ENCODE data around the gene MARK4.

DNA sequence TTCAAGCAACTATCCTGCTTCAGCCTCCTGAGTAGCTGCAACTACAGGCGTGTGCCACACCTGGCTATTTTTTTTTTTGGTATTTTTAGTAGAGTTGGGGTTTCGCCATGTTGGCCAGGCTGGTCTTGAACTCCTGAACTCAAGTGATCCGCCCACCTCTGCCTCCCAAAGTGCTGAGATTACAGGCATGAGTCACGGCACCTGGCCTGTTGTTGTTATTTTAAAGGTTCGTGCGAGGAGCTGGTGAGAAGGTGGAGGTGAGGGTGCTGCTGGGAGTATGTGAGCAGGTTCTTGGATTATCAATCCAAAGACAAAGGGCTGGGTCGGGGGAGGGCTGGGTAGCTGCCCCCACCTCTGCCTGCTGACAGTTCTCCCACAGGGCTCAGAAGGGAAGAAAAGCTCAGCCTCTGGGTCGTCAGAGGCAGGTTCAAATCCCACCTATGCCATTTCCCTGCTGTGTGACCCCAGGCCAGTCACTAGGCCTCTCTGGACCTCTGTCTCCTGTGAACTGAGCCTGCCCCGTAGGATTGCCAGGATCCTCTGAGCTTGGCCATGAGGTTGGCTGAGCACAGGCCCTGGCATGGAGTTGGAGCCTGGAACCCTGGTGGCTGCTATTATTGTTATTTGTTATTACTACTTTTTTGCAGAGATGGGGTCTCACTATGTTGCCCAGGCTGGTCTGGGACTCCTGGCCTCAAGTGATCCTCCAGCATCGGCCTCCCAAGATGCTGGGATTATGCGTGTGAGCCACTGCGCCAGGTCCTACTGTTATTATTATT, 70.1 kb downstream of the MARK4 start:
- no peak for TF ChIP-seq ZBTB7A (IDR thresholded peaks at IDR 0.05; ENCODE audit: low read depth)
- TF ChIP-seq EP300 (IDR thresholded peaks at IDR 0.05; ENCODE audit: borderline replicate concordance), result no peak
- TF ChIP-seq RAD21 (IDR thresholded peaks at IDR 0.05; ENCODE audit: low read depth), result no peak
- TF ChIP-seq, protein P1, sequence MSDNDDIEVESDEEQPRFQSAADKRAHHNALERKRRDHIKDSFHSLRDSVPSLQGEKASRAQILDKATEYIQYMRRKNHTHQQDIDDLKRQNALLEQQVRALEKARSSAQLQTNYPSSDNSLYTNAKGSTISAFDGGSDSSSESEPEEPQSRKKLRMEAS (IDR thresholded peaks at IDR 0.05), result no peak
- no peak for TF ChIP-seq EGR1 (IDR thresholded peaks at IDR 0.05)
- no peak for TF ChIP-seq FOXM1 (IDR thresholded peaks at IDR 0.05; ENCODE audit: borderline replicate concordance, low read depth)
- no peak for TF ChIP-seq TAF1 (IDR thresholded peaks at IDR 0.05; ENCODE audit: low read depth)
- TF ChIP-seq, protein P2, sequence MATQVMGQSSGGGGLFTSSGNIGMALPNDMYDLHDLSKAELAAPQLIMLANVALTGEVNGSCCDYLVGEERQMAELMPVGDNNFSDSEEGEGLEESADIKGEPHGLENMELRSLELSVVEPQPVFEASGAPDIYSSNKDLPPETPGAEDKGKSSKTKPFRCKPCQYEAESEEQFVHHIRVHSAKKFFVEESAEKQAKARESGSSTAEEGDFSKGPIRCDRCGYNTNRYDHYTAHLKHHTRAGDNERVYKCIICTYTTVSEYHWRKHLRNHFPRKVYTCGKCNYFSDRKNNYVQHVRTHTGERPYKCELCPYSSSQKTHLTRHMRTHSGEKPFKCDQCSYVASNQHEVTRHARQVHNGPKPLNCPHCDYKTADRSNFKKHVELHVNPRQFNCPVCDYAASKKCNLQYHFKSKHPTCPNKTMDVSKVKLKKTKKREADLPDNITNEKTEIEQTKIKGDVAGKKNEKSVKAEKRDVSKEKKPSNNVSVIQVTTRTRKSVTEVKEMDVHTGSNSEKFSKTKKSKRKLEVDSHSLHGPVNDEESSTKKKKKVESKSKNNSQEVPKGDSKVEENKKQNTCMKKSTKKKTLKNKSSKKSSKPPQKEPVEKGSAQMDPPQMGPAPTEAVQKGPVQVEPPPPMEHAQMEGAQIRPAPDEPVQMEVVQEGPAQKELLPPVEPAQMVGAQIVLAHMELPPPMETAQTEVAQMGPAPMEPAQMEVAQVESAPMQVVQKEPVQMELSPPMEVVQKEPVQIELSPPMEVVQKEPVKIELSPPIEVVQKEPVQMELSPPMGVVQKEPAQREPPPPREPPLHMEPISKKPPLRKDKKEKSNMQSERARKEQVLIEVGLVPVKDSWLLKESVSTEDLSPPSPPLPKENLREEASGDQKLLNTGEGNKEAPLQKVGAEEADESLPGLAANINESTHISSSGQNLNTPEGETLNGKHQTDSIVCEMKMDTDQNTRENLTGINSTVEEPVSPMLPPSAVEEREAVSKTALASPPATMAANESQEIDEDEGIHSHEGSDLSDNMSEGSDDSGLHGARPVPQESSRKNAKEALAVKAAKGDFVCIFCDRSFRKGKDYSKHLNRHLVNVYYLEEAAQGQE (IDR thresholded peaks at IDR 0.05; ENCODE audit: low read depth), result no peak
- no peak for TF ChIP-seq NFIC (IDR thresholded peaks at IDR 0.05)
- TF ChIP-seq TEAD4 (IDR thresholded peaks at IDR 0.05), result no peak
